GM12865 (cell line): Measurements from ENCODE around the gene SNX20.

Source experiments
- DNase-seq: peaks from one replicate; pipeline ENCODE4 v3.0.0; 2010; ENCODE audit warnings: low read depth
- H3K4me3 ChIP-seq: 2 replicates; pipeline ENCODE4 v1.5.1; 2011; ENCODE audit warnings: mild to moderate bottlenecking, low read depth, low read length, control low read depth
- CTCF ChIP-seq: IDR thresholded peaks from 2 replicates; pipeline ENCODE4 v1.5.1; 2011; ENCODE audit warnings: low read length, control low read depth, low read depth, inconsistent platforms; ENCODE audit not compliant: insufficient read depth; ENCODE audit errors: missing control alignments

SNX20 gene

GRCh38 chr16:50622029-50622428, 59.1 kb downstream of the SNX20 start:
- no peak for TF ChIP-seq CTCF
- DNase-seq, result no peak

More at GRCh38 chr16:50622029-50622428, 59.1 kb downstream of the SNX20 start:
- no peak overlapping the region for H3K4me3 ChIP-seq
